Ovary (tissue), 9 donors: ENCODE results near the gene CWF19L1. TPM values are rescaled to one million over a fixed set of nuclear protein-coding genes. Genes with fewer than 3 reads are reported as not detected.

ENCODE experiments used
- DNase-seq, 5 donors: peaks; one replicate each; pipeline ENCODE4 v3.0.0-alpha.2; 2019 to 2020
- H3K27ac ChIP-seq, 2 donors: fragments of 200-600 bp; one replicate each; pipeline versions ENCODE4 v1.5.1 to v1.8.0; 2019 to 2022
- H3K27me3 ChIP-seq: fragments of 200-600 bp; one replicate; pipeline ENCODE4 v1.8.0; 2022
- H3K36me3 ChIP-seq: fragments of 200-600 bp; sonication (generic); one replicate; pipeline ENCODE4 v1.5.1; 2019
- H3K4me1 ChIP-seq: one replicate; pipeline ENCODE4 v1.8.1; 2013; ENCODE audit warnings: mild to moderate bottlenecking, moderate library complexity; ENCODE audit not compliant: insufficient read depth
- H3K4me3 ChIP-seq: fragments of 200-600 bp; sonication (generic); one replicate; pipeline ENCODE4 v1.5.1; 2017
- H3K9me3 ChIP-seq, 2 donors: fragments of 200-600 bp in 1 of 2; sonication (generic) in 1 of 2; one replicate each; pipeline versions ENCODE4 v1.5.1 to v1.8.1; 2013 to 2019; ENCODE audit warnings: mild to moderate bottlenecking in 1 of 2, moderate library complexity in 1 of 2
- CTCF ChIP-seq, 3 donors: fragments of 450-650 bp in 2 of 3; fragments of 200-600 bp in 1 of 3; IDR thresholded peaks; one replicate each; pipeline versions ENCODE4 v1.5.1 to v1.8.0; 2016 to 2022; ENCODE audit warnings: antibody characterized with exemption in 3 of 3, mild to moderate bottlenecking in 1 of 3
- EP300 ChIP-seq: sonication (generic); formaldehyde crosslinking; IDR thresholded peaks from one replicate; pipeline ENCODE4 v1.6.1; 2017; ENCODE audit warnings: antibody characterized with exemption
- POLR2A ChIP-seq: fragments of 450-650 bp; IDR thresholded peaks from one replicate; pipeline ENCODE4 v1.6.1; 2017; ENCODE audit warnings: antibody characterized with exemption, mild to moderate bottlenecking, moderate library complexity
- WGBS, 3 donors: extraction: QIAGEN DNeasy Blood & Tissue Kit in 1 of 3; methylation state at CpG; one replicate each; pipeline versions ENCODE4 v1.1.5 to v1.1.7; 2013 to 2017; 5-methylcytosine and 5-hydroxymethylcytosine counted together
- intact Hi-C, 4 donors: fragments of 100-400 bp; cut with DNase I; formaldehyde crosslinking; loops; one replicate each; pipeline versions ENCODE4 v1.11.0 to v1.15.1; 2022 to 2023
- polyA plus RNA-seq, 2 donors: library from polyadenylated mRNA; stranded (reverse); fragments of 200-250 nt in 1 of 2; fragments of 350-450 nt in 1 of 2; fragmentation: Illumina TruSeq in 1 of 2; extraction: RNeasy Lipid Tissue Mini Kit (QIAGEN cat#74804) in 1 of 2; gene quantifications; one replicate each; pipeline ENCODE4 v1.2.3, GENCODE V29; 2013 to 2014
- total RNA-seq, 7 donors: library from RNA; depleted of rRNA in 2 of 7; stranded (reverse); fragments of >200 nt in 2 of 7; fragmentation: NEBNext Ultra II Directional in 3 of 7; extraction: Animal tissue kit (Norgen Biotek cat#: 25700) in 3 of 7; gene quantifications; one replicate each; pipeline versions ENCODE4 v1.1.0 to v1.2.4, GENCODE V29; 2016 to 2023
- donor health status: DM: no; HTN: no; CAD: no; lungs with moderate emphysema.
- donor health status: DM: no; HTN: no; CAD: no.
- donor health status: Bipolar disorder and iron deficiency.
- donor health status: DM: yes; HTN: yes; CAD: no.
- donor health status: DM: no; HTN: no; CAD: no.
- donor health status: DM: yes; HTN: yes; CAD: no.

Gene CWF19L1
- total and polyA plus RNA-seq, 9 donors = 17.1 to 24.6 (median 20.5) TPM

GRCh38 chr10:100192350-100192749 lies 75.1 kb downstream of the CWF19L1 start:
- Histone ChIP-seq H3K36me3 (no peaks in the 10 kb centered on the region), H3K9me3 (no peaks in the 10 kb centered on the region), H3K27ac (no peak overlapping the region), H3K4me1 (no peaks in the 10 kb centered on the region), H3K4me3 (no peak overlapping the region), H3K27me3 (no peaks in the 10 kb centered on the region)
- 91 to 94% (median 92%) methylated on average over 2 of the region's 2 CpGs for WGBS, 3 donors
- intact Hi-C loops = no loop called here
- DNase-seq = no peak
- TF ChIP-seq CTCF (IDR thresholded peaks at IDR 0.05) = no peak
- TF ChIP-seq POLR2A = no peak
- TF ChIP-seq EP300 = no peak

- Histone ChIP-seq H3K4me1 (peaks cover 4% of the 10 kb centered on the region), H3K36me3 (no peaks in the 10 kb centered on the region), H3K27me3 (no peaks in the 10 kb centered on the region), H3K9me3 (no peaks in the 10 kb centered on the region), H3K27ac (peak overlapping the region in 1 of 2 donors; percentile 81), H3K4me3 (peak overlapping the region; percentile 81)
- intact Hi-C loops = no loop called here
- TF ChIP-seq EP300 (no peak), POLR2A (no peak), CTCF (IDR thresholded peaks at IDR 0.05) (no peak)
- DNase-seq = peak in 4 of 5 donors; percentile 28 to 41 (median 33)
- 29 to 33% (median 29%) methylated on average over 28 of the region's 28 CpGs for WGBS, 3 donors
These were observed 80.9 kb downstream of the CWF19L1 start for GRCh38 chr10:100186253-100187212.

DNA sequence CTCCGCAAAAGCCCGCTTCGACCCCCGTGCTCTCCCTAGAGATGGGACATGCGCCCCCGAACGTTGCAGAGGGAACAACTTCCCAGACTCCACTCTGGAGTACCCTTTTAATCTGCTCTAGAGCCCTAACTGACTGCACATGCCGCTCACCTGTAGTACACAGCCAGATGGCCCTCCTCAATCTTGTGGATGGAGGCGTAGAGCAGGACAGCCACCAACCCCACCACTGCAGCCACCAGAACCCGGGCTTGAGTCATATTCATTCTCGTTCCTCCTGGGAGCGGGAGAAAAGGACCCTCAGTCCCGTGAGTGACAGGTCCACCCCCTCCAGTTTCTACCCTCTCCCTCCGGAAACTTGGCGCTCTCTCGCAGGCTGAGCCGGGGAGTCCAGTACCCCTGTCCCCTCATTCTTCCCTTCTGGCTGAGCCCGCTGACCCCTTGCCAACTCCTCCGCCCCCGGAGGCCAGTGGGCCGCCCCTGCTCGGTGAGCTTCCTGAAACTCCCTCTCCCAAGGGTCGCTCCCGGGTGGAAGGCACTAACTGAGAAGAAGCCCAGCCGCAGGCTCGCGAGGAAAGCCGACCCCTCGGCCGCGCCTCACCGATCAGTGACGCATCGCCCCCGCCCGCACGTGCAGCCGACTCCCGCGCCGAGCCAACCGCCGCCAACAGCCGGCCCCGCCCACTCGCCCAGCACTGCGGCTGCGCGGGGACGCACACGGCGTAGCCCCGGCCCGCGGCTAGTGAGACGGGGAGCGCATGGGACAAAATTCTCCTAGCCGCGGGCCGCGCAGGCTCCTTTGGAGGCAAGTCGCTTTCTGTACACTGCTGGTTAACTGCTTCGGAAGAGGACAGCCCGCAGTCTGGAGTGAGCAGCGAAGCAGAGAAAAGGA lies 81.8 kb downstream of the CWF19L1 start, which contains the start of gene ERLIN1:
Gene ERLIN1 (minus strand): TSS at position 666 of the 889 bp plus-strand sequence. CDS start 403 bp downstream, at position 263.
- Histone ChIP-seq H3K27ac (peak within 1 kb of the TSS; percentile 81 to 86), H3K9me3 (no peaks in the 10 kb centered on the region), H3K4me1 (peaks cover 4% of the 10 kb centered on the region), H3K36me3 (no peaks in the 10 kb centered on the region), H3K27me3 (no peaks in the 10 kb centered on the region), H3K4me3 (peak within 1 kb of the TSS; percentile 81)
- intact Hi-C loops = no loop called here
- DNase-seq = peak; percentile 91 to 97 (median 93)
- 0 to 1% (median 0%) methylated on average over 61 to 65 of the region's 65 CpGs for WGBS, 3 donors
- TF ChIP-seq CTCF (IDR thresholded peaks at IDR 0.05) = no peak
- TF ChIP-seq POLR2A = peak; percentile 58

DNA sequence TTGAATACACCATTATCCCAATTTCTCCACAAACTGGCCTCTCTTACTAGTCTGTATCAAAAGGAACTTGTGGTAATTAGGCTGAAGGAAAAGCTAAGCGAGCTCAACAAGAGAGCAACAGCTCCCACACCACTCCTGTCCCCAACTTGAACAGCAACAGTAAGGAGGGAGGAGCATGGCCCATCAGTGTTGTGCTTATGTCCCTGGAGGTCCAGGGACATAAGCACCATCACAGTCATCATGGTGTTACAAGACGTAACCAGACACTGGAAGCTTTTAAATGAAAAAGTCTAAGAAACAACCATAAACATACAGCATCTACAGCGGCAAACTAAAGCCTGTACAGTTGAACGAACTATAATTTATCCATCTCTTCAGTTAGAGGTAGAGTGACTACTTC lies 82.6 kb downstream of the CWF19L1 start:
- H3K4me3 ChIP-seq = peak overlapping the region; percentile 81
- WGBS, 3 donors = 2 to 4% (median 4%) methylated on average over 4 of the region's 4 CpGs
- peak overlapping the region; percentile 81 to 86 for H3K27ac ChIP-seq
- H3K9me3 ChIP-seq = no peaks in the 10 kb centered on the region
- H3K4me1 ChIP-seq = peaks cover 4% of the 10 kb centered on the region
- no peak for TF ChIP-seq EP300
- no peak for TF ChIP-seq CTCF (IDR thresholded peaks at IDR 0.05)
- TF ChIP-seq POLR2A = no peak
- no peaks in the 10 kb centered on the region for H3K27me3 ChIP-seq
- intact Hi-C loops = no loop called here
- DNase-seq = no peak
- no peaks in the 10 kb centered on the region for H3K36me3 ChIP-seq
